HCT116 (cell line): ENCODE data around the gene CDK16. TPM values are rescaled to one million over a fixed set of nuclear protein-coding genes. Genes with fewer than 3 reads are reported as not detected.

Source experiments
- ATAC-seq: fragments of 200-7000 bp; cut with Tn5 transposase; 2 replicates; pipeline ENCODE4 v1.9.1; 2020; ENCODE audit warnings: mild to moderate bottlenecking, moderate library complexity
- BruUV-seq: library from RNA; stranded (reverse); fragments of 400-500 nt; replicated peaks from 2 replicates; lab custom pipeline; 2021; lab: Mats Ljungman, UMichigan
- CTCF ChIA-PET: fragments of 300-600 bp; sonication (Branson Sonifier 250); formaldehyde crosslinking; loops from one replicate; lab custom pipeline; 2021; ENCODE audit warnings: antibody characterized with exemption; lab: Charles Lee
- POLR2A ChIA-PET: fragments of 300-600, 350-600 bp; sonication (Branson Sonifier 250); formaldehyde crosslinking; loops from one replicate; lab custom pipeline; 2021; ENCODE audit warnings: antibody characterized with exemption; lab: Charles Lee
- RAD21 ChIA-PET, 2 experiments: fragments of 300-600 bp; sonication (Branson Sonifier 250); formaldehyde crosslinking; loops; one replicate each; lab custom pipeline; 2023; ENCODE audit warnings: low total read pairs in 2 of 2; ENCODE audit not compliant: uncharacterized antibody in 2 of 2, unreplicated experiment in 2 of 2, low non-redundant PET in 1 of 2; lab: Charles Lee
- DNase-seq: peaks from one replicate; pipeline ENCODE4 v3.0.0-alpha.2; 2010; ENCODE audit warnings: low read depth, low spot score
- H2AFZ ChIP-seq: fragments of 200-600 bp; shearing (Covaris generic), sonication (generic); 2 replicates; pipeline ENCODE4 v1.6.1; 2017; ENCODE audit warnings: low read depth, mixed run types, mixed read lengths, antibody characterized with exemption, low read length; ENCODE audit not compliant: poor library complexity, severe bottlenecking
- H3K27ac ChIP-seq: 2 replicates; pipeline ENCODE4 v1.5.1; 2012; ENCODE audit warnings: low read depth, low read length
- H3K27me3 ChIP-seq: fragments of 200-600 bp; sonication (generic); 2 replicates; pipeline ENCODE4 v1.6.1; 2016; ENCODE audit warnings: mixed run types, low read length, mixed read lengths; ENCODE audit not compliant: insufficient read depth
- H3K36me3 ChIP-seq, 2 experiments: fragments of 200-500 bp in 1 of 2; fragments of 200-600 bp in 1 of 2; sonication (Bioruptor generic) in 1 of 2; sonication (generic) in 1 of 2; 2 replicates each; pipeline versions ENCODE4 v1.5.1 to v1.6.1; 2014 to 2016; ENCODE audit warnings: low read length in 2 of 2, inconsistent platforms in 1 of 2, mixed read lengths in 1 of 2, mixed run types in 1 of 2; ENCODE audit not compliant: insufficient read depth in 2 of 2, control insufficient read depth in 1 of 2
- H3K4me1 ChIP-seq, 2 experiments: fragments of 200-600 bp in 1 of 2; sonication (generic) in 1 of 2; 2 replicates each; pipeline versions ENCODE4 v1.5.1 to v1.6.1; 2012 to 2017; ENCODE audit warnings: low read length in 2 of 2, inconsistent platforms in 1 of 2, mild to moderate bottlenecking in 1 of 2, mixed read lengths in 1 of 2, mixed run types in 1 of 2, moderate library complexity in 1 of 2; ENCODE audit not compliant: insufficient read depth in 2 of 2, control insufficient read depth in 1 of 2
- H3K4me2 ChIP-seq: fragments of 200-600 bp; sonication (generic); 2 replicates; pipeline ENCODE4 v1.6.1; 2017; ENCODE audit warnings: mixed run types, low read length, mixed read lengths
- H3K4me3 ChIP-seq, 2 experiments: fragments of 200-600 bp in 1 of 2; sonication (generic) in 1 of 2; replicated peaks in 1 of 2; 2 replicates each; pipeline ENCODE4 v1.5.1; 2011 to 2016; ENCODE audit warnings: low read length in 2 of 2, control low read depth in 1 of 2, low read depth in 1 of 2, mild to moderate bottlenecking in 1 of 2, mixed read lengths in 1 of 2, mixed run types in 1 of 2
- H3K79me2 ChIP-seq: fragments of 200-600 bp; sonication (generic); 2 replicates; pipeline ENCODE4 v1.6.1; 2017; ENCODE audit warnings: mild to moderate bottlenecking, mixed run types, low read length, moderate library complexity, mixed read lengths; ENCODE audit not compliant: insufficient read depth
- H3K9ac ChIP-seq: fragments of 200-600 bp; sonication (generic); 2 replicates; pipeline ENCODE4 v1.6.1; 2016; ENCODE audit warnings: low read length, mixed read lengths
- H3K9me2 ChIP-seq: fragments of 200-600 bp; sonication (generic), shearing (Covaris generic); 2 replicates; pipeline ENCODE4 v1.6.1; 2017; ENCODE audit warnings: mixed run types, mild to moderate bottlenecking, moderate library complexity; ENCODE audit not compliant: insufficient read depth
- H3K9me3 ChIP-seq, 2 experiments: fragments of 200-500 bp in 1 of 2; fragments of 200-600 bp in 1 of 2; sonication (Bioruptor generic) in 1 of 2; sonication (generic) in 1 of 2; 2 replicates each; pipeline ENCODE4 v1.6.1; 2014 to 2017; ENCODE audit warnings: low read length in 2 of 2, mixed read lengths in 2 of 2, inconsistent platforms in 1 of 2, low read depth in 1 of 2, mild to moderate bottlenecking in 1 of 2, mixed run types in 1 of 2, moderate library complexity in 1 of 2; ENCODE audit not compliant: control insufficient read depth in 1 of 2, insufficient read depth in 1 of 2
- H4K20me1 ChIP-seq: fragments of 200-600 bp; sonication (generic), shearing (Covaris generic); 2 replicates; pipeline ENCODE4 v1.6.1; 2017; ENCODE audit warnings: mixed run types, mild to moderate bottlenecking, moderate library complexity; ENCODE audit not compliant: insufficient read depth
- CBX3 ChIP-seq: IDR thresholded peaks from 2 replicates; pipeline ENCODE4 v1.6.1; 2012; ENCODE audit warnings: low read depth
- JUND ChIP-seq: IDR thresholded peaks from 2 replicates; pipeline ENCODE4 v1.6.1; 2012
- POLR2A ChIP-seq: IDR thresholded peaks from 2 replicates; pipeline ENCODE4 v1.7.0; 2011; ENCODE audit warnings: borderline replicate concordance; ENCODE audit not compliant: insufficient read depth, insufficient read length; ENCODE audit errors: extremely low read depth
- POLR2AphosphoS5 ChIP-seq: IDR thresholded peaks from 2 replicates; pipeline ENCODE4 v1.6.1; 2011; ENCODE audit warnings: mild to moderate bottlenecking, low read depth, low read length, moderate library complexity
- RAD21 ChIP-seq: IDR thresholded peaks from 2 replicates; pipeline ENCODE4 v1.6.1; 2012; ENCODE audit warnings: low read depth, mild to moderate bottlenecking
- SIN3A ChIP-seq: IDR thresholded peaks from 2 replicates; pipeline ENCODE4 v1.6.1; 2012; ENCODE audit warnings: low read depth
- SP1 ChIP-seq: IDR thresholded peaks from 2 replicates; pipeline ENCODE4 v1.6.1; 2012; ENCODE audit warnings: low read depth
- YY1 ChIP-seq: IDR thresholded peaks from 2 replicates; pipeline ENCODE4 v1.6.1; 2011; ENCODE audit warnings: low read length, low read depth, moderate library complexity, mild to moderate bottlenecking; ENCODE audit not compliant: insufficient replicate concordance; ENCODE audit errors: extremely low read depth
- ZFX ChIP-seq: fragments of 450-650 bp; IDR thresholded peaks from 2 replicates; pipeline ENCODE4 v1.6.1; 2017
- ZNF274 ChIP-seq: fragments of 200-500 bp; sonication (Bioruptor generic); IDR thresholded peaks from 2 replicates; pipeline ENCODE4 v1.6.1; 2014; ENCODE audit warnings: mild to moderate bottlenecking, low read depth, low read length, inconsistent platforms
- intact Hi-C: fragments of 100-400 bp; cut with micrococcal nuclease; formaldehyde crosslinking; loops from 2 replicates; pipeline ENCODE4 v1.10.0; 2022
- total RNA-seq: library from RNA; stranded (reverse); gene quantifications from one replicate; pipeline ENCODE4 v1.2.1, GENCODE V29; 2021; ENCODE audit not compliant: unreplicated experiment

CDK16 gene
- total RNA-seq, 1 experiment from 2014 or later: 131 TPM

- H4K20me1 ChIP-seq: no peaks in the 10 kb centered on the region
- TSS peak; percentile 12 for BruUV-seq
- DNase-seq (no peak), ATAC-seq (no peak)
- no peaks in the 10 kb centered on the region for H3K4me1 ChIP-seq
- H3K9ac ChIP-seq: no peak overlapping the region
- H3K9me3 ChIP-seq: no peaks in the 10 kb centered on the region
- intact Hi-C loops: no loop called here
- H3K9me2 ChIP-seq: no peaks in the 10 kb centered on the region
- no peak overlapping the region for H3K27ac ChIP-seq
- H3K4me3 ChIP-seq: no peak overlapping the region
- no peak overlapping the region for H2AFZ ChIP-seq
- peaks cover 34 to 54% of the 10 kb centered on the region in 2 experiments for H3K36me3 ChIP-seq
- ChIA-PET POLR2A (no interaction called here), RAD21 (no interaction called here), CTCF (no interaction called here)
- H3K4me2 ChIP-seq: no peak overlapping the region
- peaks cover 32% of the 10 kb centered on the region for H3K79me2 ChIP-seq
- TF ChIP-seq SP1 (no peak), CBX3 (no peak)
- H3K27me3 ChIP-seq: no peaks in the 10 kb centered on the region
Measured at GRCh38 chrX:47202877-47203276, 15.6 kb upstream of the CDK16 start.

DNA sequence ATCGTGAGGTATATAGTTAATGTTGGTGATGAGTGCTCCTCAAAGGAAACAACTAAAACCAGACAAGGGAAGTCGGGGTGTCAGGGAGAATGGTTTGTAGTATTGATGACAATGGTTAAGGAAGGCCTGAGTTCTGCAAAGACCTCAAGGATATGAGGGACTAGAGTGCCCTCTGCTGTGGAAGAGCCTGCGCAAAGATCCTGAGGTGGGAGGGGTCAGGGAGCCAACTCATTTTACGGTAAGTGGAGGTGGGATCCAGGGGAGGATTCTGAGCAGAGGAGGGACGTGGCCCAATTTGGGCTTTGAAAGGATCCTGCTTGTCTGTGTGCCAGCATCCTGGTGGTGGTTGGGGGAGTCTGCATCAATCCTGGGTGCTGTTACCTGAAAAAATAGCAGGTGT is 13.5 kb upstream of the CDK16 start:
- CTCF ChIA-PET: no interaction called here
- no TSS peak for BruUV-seq
- Histone ChIP-seq H3K36me3 (peaks cover 39 to 58% of the 10 kb centered on the region in 2 experiments), H3K4me1 (no peaks in the 10 kb centered on the region), H4K20me1 (no peaks in the 10 kb centered on the region), H3K27ac (no peak overlapping the region), H3K9ac (no peak overlapping the region), H3K27me3 (no peaks in the 10 kb centered on the region), H3K9me3 (no peaks in the 10 kb centered on the region), H3K4me2 (no peak overlapping the region), H2AFZ (no peak overlapping the region), H3K4me3 (no peak overlapping the region), H3K79me2 (peaks cover 14% of the 10 kb centered on the region; the same call in 1 of the 2 replicates), H3K9me2 (no peaks in the 10 kb centered on the region)
- RAD21 ChIA-PET: no interaction called here
- peak; percentile 52 for ATAC-seq
- intact Hi-C loops: no loop called here
- DNase-seq: no peak
- POLR2A ChIA-PET: no interaction called here
- TF ChIP-seq ZNF274 (no peak), RAD21 (0 out of 2 replicates have a peak, but pooled peaks have one; percentile 2), JUND (no peak), SIN3A (no peak), YY1 (no peak), ZFX (no peak), POLR2AphosphoS5 (no peak), POLR2A (no peak)
